Prostate gland (tissue), 2 donors: ENCODE data around the gene CRYBA2. TPM values are rescaled to one million over a fixed set of nuclear protein-coding genes. Genes with fewer than 3 reads are reported as not detected.

ENCODE experiments used
- DNase-seq: peaks from one replicate; pipeline ENCODE4 v3.0.0-alpha.2; 2019; ENCODE audit warnings: low spot score
- H3K27ac ChIP-seq, 2 donors: fragments of 200-600 bp; sonication (generic); 2 replicates each; pipeline ENCODE4 v1.5.1; 2017 to 2019
- H3K27me3 ChIP-seq: fragments of 200-600 bp; sonication (generic); replicated peaks from 2 replicates; pipeline ENCODE4 v1.5.1; 2019; ENCODE audit not compliant: insufficient read depth
- H3K36me3 ChIP-seq, 2 donors: fragments of 200-600 bp; sonication (generic); 1 replicate in 1 of 2; 2 replicates in 1 of 2; pipeline versions ENCODE4 v1.5.1 to v1.8.1; 2017 to 2019
- H3K4me1 ChIP-seq: fragments of 200-600 bp; sonication (generic); replicated peaks from 2 replicates; pipeline ENCODE4 v1.5.1; 2019
- H3K4me3 ChIP-seq, 2 donors: fragments of 200-600 bp; sonication (generic); 2 replicates each; pipeline ENCODE4 v1.5.1; 2017 to 2019
- H3K9me3 ChIP-seq: fragments of 200-600 bp; sonication (generic); 2 replicates; pipeline ENCODE4 v1.5.1; 2017
- POLR2A ChIP-seq: fragments of 450-650 bp; IDR thresholded peaks from one replicate; pipeline ENCODE4 v1.6.1; 2016; ENCODE audit warnings: antibody characterized with exemption, mild to moderate bottlenecking
- POLR2AphosphoS5 ChIP-seq: sonication (generic); formaldehyde crosslinking; IDR thresholded peaks from one replicate; pipeline ENCODE4 v1.6.1; 2017; ENCODE audit warnings: antibody characterized with exemption
- WGBS: methylation state at CpG from one replicate; pipeline ENCODE4 v1.1.5; 2018; 5-methylcytosine and 5-hydroxymethylcytosine counted together
- intact Hi-C: fragments of 100-400 bp; cut with DNase I; formaldehyde crosslinking; loops from one replicate; pipeline ENCODE4 v1.14.2; 2022
- total RNA-seq, 2 donors: library from RNA; depleted of rRNA; stranded (reverse); fragments of >200 nt; gene quantifications; one replicate each; pipeline ENCODE4 v1.1.0, GENCODE V29; 2016
- TF ChIP-seq, protein P1 (sequence below), 4 experiments: fragments of 200-600 bp in 2 of 4; fragments of 450-650 bp in 2 of 4; sonication (generic) in 2 of 4; IDR thresholded peaks; 1 replicate in 3 of 4; 2 replicates in 1 of 4; pipeline ENCODE4 v1.5.1; 2016 to 2019; ENCODE audit warnings: antibody characterized with exemption in 4 of 4, mild to moderate bottlenecking in 2 of 4, moderate library complexity in 2 of 4

CRYBA2 gene
- total RNA-seq, 2 donors from 2014 or later, result 3.0 TPM; not detected in 1

- no peaks in the 10 kb centered on the region for H3K9me3 ChIP-seq
- no peaks in the 10 kb centered on the region for H3K27me3 ChIP-seq
- H3K4me3 ChIP-seq, result no peak overlapping the region
- TF ChIP-seq, protein P1, sequence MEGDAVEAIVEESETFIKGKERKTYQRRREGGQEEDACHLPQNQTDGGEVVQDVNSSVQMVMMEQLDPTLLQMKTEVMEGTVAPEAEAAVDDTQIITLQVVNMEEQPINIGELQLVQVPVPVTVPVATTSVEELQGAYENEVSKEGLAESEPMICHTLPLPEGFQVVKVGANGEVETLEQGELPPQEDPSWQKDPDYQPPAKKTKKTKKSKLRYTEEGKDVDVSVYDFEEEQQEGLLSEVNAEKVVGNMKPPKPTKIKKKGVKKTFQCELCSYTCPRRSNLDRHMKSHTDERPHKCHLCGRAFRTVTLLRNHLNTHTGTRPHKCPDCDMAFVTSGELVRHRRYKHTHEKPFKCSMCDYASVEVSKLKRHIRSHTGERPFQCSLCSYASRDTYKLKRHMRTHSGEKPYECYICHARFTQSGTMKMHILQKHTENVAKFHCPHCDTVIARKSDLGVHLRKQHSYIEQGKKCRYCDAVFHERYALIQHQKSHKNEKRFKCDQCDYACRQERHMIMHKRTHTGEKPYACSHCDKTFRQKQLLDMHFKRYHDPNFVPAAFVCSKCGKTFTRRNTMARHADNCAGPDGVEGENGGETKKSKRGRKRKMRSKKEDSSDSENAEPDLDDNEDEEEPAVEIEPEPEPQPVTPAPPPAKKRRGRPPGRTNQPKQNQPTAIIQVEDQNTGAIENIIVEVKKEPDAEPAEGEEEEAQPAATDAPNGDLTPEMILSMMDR (IDR thresholded peaks at IDR 0.05), result no peak
- no peak for TF ChIP-seq POLR2A
- no peak for TF ChIP-seq POLR2AphosphoS5
- no peak overlapping the region for H3K27ac ChIP-seq
- WGBS, result 91% methylated on average over 22 of the region's 22 CpGs
- DNase-seq, result no peak
- no peaks in the 10 kb centered on the region for H3K36me3 ChIP-seq
- intact Hi-C loops, result no loop called here
- no peaks in the 10 kb centered on the region for H3K4me1 ChIP-seq
Observed at GRCh38 chr2:219027511-219028055, 34.4 kb upstream of the CRYBA2 start.

DNA sequence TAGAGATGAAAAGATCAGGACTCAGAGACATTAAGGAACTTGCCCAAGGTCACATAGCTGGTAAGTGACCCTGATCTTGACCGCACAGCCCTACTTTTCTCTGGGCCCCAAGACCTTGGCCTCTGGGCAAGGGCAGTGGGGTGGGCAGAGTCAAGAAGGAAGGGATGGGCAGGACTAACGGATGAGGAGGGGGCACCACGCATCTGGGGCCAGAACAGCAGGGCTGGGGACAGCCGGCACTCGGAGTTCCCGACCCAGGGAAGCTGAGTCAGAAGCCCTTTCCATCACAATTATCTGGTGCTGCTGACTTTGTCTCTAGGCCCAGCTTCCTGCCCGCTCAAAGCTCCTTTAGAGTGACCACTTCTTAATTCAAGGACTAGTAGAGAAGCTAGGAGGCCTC is 33.7 kb upstream of the CRYBA2 start:
- 83% methylated on average over 7 of the region's 7 CpGs for WGBS
- no peak for TF ChIP-seq POLR2AphosphoS5
- TF ChIP-seq POLR2A, result no peak
- TF ChIP-seq, protein P1 (IDR thresholded peaks at IDR 0.05), result no peak
- intact Hi-C loops, result no loop called here
- Histone ChIP-seq H3K4me1 (no peaks in the 10 kb centered on the region), H3K4me3 (no peak overlapping the region), H3K27ac (no peak overlapping the region), H3K36me3 (no peaks in the 10 kb centered on the region), H3K9me3 (no peaks in the 10 kb centered on the region), H3K27me3 (no peaks in the 10 kb centered on the region)
- no peak for DNase-seq

DNA sequence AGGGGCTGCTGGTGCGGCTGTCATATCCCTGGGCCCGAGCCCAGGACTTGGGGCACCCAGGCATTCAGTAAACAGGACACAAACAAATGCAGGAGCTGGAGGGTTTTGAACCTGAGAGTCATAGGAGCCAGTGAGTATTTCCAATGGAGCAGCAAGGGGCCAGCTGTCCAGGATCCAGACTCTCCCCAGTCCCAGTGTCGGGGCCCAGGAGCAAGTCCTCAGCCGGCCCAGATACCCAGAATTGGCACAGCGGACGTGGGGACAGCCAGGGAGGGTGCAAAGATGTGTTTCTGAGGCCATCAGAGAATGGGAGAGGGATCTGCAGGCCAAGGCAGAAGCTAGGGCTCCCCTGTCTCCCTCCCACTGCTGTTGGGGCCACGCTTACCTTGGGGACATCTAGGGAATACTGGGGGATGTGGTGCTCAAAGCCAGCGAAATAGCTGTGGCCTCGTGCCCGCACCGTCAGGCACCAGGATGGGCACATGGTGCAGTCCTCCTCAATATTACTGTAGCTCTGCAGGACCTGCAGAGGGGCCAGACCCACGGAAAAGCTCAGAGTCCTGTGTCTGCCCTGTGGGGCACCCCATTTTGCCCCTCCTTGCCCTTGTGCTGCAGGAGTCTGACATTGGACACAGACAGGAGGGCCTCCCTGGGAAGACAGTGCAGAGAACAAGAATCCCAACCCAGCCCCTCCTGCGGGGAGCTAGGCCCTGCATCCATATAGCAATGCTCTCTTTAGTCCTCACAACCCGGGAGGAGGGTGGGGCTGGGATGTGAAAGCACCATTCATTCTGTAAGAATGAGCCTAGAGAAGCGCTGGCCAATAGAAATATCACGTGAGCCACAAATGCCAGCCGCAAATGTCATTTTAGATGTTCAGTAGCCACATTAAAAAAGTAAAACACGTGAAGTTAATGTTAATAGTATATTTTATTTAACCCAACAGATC is 32.7 kb upstream of the CRYBA2 start:
- WGBS, result 85% methylated on average over 18 of the region's 18 CpGs
- Histone ChIP-seq H3K27ac (no peak overlapping the region), H3K4me3 (no peak overlapping the region), H3K4me1 (no peaks in the 10 kb centered on the region), H3K27me3 (no peaks in the 10 kb centered on the region), H3K9me3 (no peaks in the 10 kb centered on the region), H3K36me3 (no peaks in the 10 kb centered on the region)
- TF ChIP-seq, protein P1 (IDR thresholded peaks at IDR 0.05), result no peak
- no peak for TF ChIP-seq POLR2A
- intact Hi-C loops, result no loop called here
- DNase-seq, result no peak

GRCh38 chr2:219024059-219024458 is 30.8 kb upstream of the CRYBA2 start:
- Histone ChIP-seq H3K4me3 (no peak overlapping the region), H3K36me3 (no peaks in the 10 kb centered on the region), H3K9me3 (no peaks in the 10 kb centered on the region), H3K27ac (no peak overlapping the region), H3K27me3 (no peaks in the 10 kb centered on the region), H3K4me1 (no peaks in the 10 kb centered on the region)
- 76% methylated on average over 11 of the region's 11 CpGs for WGBS
- intact Hi-C loops, result no loop called here
- no peak for TF ChIP-seq POLR2A
- TF ChIP-seq POLR2AphosphoS5, result no peak
- TF ChIP-seq, protein P1 (IDR thresholded peaks at IDR 0.05), result no peak
- DNase-seq, result no peak
